Astrocyte (in vitro differentiated cells and primary cell): ENCODE measurements around the gene LIN7C. TPM values are rescaled to one million over a fixed set of nuclear protein-coding genes. Genes with fewer than 3 reads are reported as not detected.
A peak's percentile ranks its signal among the peaks of the same experiment; 100 is the strongest.
"Not testable (repeated sequence)": the region's sequence is repeated elsewhere in the genome, so short reads cannot be mapped to it uniquely, and the experiment has no call there.

Experiments used
- DNase-seq: peaks from one replicate; pipeline ENCODE4 v3.0.0-alpha.2; 2010; ENCODE audit warnings: low read depth
- FAIRE-seq: peaks from 2 replicates; lab custom pipeline; 2011; peaks lifted over from hg19 to GRCh38; lab: Jason Lieb, UNC
- H2AFZ ChIP-seq: 2 replicates; pipeline ENCODE4 v1.6.0; 2012; ENCODE audit warnings: low read depth, low read length, inconsistent platforms
- H3K27ac ChIP-seq: 2 replicates; pipeline ENCODE4 v1.5.1; 2011; ENCODE audit warnings: low read depth, low read length, inconsistent platforms
- H3K27me3 ChIP-seq: 2 replicates; pipeline ENCODE4 v1.6.0; 2011; ENCODE audit warnings: low read length, inconsistent platforms; ENCODE audit not compliant: insufficient read depth
- H3K36me3 ChIP-seq: 2 replicates; pipeline ENCODE4 v1.5.1; 2011; ENCODE audit warnings: low read length, inconsistent platforms; ENCODE audit not compliant: insufficient read depth
- H3K4me1 ChIP-seq: 2 replicates; pipeline ENCODE4 v1.5.1; 2011; ENCODE audit warnings: low read length, inconsistent platforms; ENCODE audit not compliant: insufficient read depth
- H3K4me2 ChIP-seq: 2 replicates; pipeline ENCODE4 v1.6.0; 2012; ENCODE audit warnings: low read length, inconsistent platforms
- H3K4me3 ChIP-seq: 2 replicates; pipeline ENCODE4 v1.5.1; 2011; ENCODE audit warnings: low read depth, mild to moderate bottlenecking, low read length, inconsistent platforms; ENCODE audit not compliant: insufficient read depth
- H3K79me2 ChIP-seq: 2 replicates; pipeline ENCODE4 v1.6.0; 2012; ENCODE audit warnings: mild to moderate bottlenecking, low read length, inconsistent platforms; ENCODE audit not compliant: insufficient read depth
- H3K9ac ChIP-seq: 2 replicates; pipeline ENCODE4 v1.6.0; 2012; ENCODE audit warnings: mild to moderate bottlenecking, low read length, inconsistent platforms
- H3K9me3 ChIP-seq: 2 replicates; pipeline ENCODE4 v1.5.1; 2012; ENCODE audit warnings: low read depth, mild to moderate bottlenecking, low read length, inconsistent platforms; ENCODE audit not compliant: insufficient read depth
- H4K20me1 ChIP-seq: 2 replicates; pipeline ENCODE4 v1.6.0; 2012; ENCODE audit warnings: low read length, inconsistent platforms; ENCODE audit not compliant: insufficient read depth
- H3K27ac Mint-ChIP-seq: one replicate; pipeline ENCODE4 v1.8.0; 2021; ENCODE audit warnings: mild to moderate bottlenecking, mixed read lengths; ENCODE audit not compliant: unreplicated experiment
- H3K27me3 Mint-ChIP-seq: one replicate; pipeline ENCODE4 v1.8.0; 2021; ENCODE audit warnings: low read depth, mixed read lengths; ENCODE audit not compliant: unreplicated experiment
- H3K36me3 Mint-ChIP-seq: one replicate; pipeline ENCODE4 v1.8.0; 2021; ENCODE audit warnings: low read depth, mixed read lengths; ENCODE audit not compliant: unreplicated experiment
- H3K4me1 Mint-ChIP-seq: one replicate; pipeline ENCODE4 v1.8.0; 2021; ENCODE audit warnings: low read depth, mixed read lengths; ENCODE audit not compliant: unreplicated experiment
- H3K4me3 Mint-ChIP-seq: one replicate; pipeline ENCODE4 v1.8.0; 2021; ENCODE audit warnings: mild to moderate bottlenecking, moderate library complexity, mixed read lengths; ENCODE audit not compliant: unreplicated experiment
- H3K9me3 Mint-ChIP-seq: one replicate; pipeline ENCODE4 v1.8.0; 2021; ENCODE audit warnings: mild to moderate bottlenecking, mixed read lengths; ENCODE audit not compliant: unreplicated experiment
- EZH2 ChIP-seq: IDR thresholded peaks from 2 replicates; pipeline ENCODE4 v1.6.1; 2012; ENCODE audit warnings: mild to moderate bottlenecking, low read length, inconsistent platforms; ENCODE audit not compliant: insufficient read depth
- total RNA-seq: library from RNA; stranded (reverse); gene quantifications from 2 replicates; pipeline ENCODE4 v1.2.1, GENCODE V29; 2021
- TF ChIP-seq, protein P1 (sequence below): IDR thresholded peaks from 2 replicates; pipeline ENCODE4 v1.5.1; 2011; ENCODE audit warnings: low read depth, mild to moderate bottlenecking, inconsistent platforms, low read length, moderate library complexity; ENCODE audit not compliant: insufficient read depth

The LIN7C gene
- total RNA-seq, 1 donor from 2014 or later: 38.7 TPM

- no peak overlapping the region for H2AFZ ChIP-seq
- H3K9me3 ChIP-seq: no peaks in the 10 kb centered on the region
- DNase-seq (no peak), FAIRE-seq (no peak)
- H3K79me2 ChIP-seq: peaks cover 91% of the 10 kb centered on the region
- TF ChIP-seq, protein P1, sequence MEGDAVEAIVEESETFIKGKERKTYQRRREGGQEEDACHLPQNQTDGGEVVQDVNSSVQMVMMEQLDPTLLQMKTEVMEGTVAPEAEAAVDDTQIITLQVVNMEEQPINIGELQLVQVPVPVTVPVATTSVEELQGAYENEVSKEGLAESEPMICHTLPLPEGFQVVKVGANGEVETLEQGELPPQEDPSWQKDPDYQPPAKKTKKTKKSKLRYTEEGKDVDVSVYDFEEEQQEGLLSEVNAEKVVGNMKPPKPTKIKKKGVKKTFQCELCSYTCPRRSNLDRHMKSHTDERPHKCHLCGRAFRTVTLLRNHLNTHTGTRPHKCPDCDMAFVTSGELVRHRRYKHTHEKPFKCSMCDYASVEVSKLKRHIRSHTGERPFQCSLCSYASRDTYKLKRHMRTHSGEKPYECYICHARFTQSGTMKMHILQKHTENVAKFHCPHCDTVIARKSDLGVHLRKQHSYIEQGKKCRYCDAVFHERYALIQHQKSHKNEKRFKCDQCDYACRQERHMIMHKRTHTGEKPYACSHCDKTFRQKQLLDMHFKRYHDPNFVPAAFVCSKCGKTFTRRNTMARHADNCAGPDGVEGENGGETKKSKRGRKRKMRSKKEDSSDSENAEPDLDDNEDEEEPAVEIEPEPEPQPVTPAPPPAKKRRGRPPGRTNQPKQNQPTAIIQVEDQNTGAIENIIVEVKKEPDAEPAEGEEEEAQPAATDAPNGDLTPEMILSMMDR: no peak
- TF ChIP-seq EZH2: no peak
- H3K9me3 Mint-ChIP-seq: no peaks in the 10 kb centered on the region
- H3K27me3 Mint-ChIP-seq: no peaks in the 10 kb centered on the region
- no peak overlapping the region for H3K27ac ChIP-seq
- no peak overlapping the region for H3K4me3 Mint-ChIP-seq
- no peaks in the 10 kb centered on the region for H3K27me3 ChIP-seq
- H3K4me1 Mint-ChIP-seq: peaks cover 31% of the 10 kb centered on the region
- no peak overlapping the region for H3K4me2 ChIP-seq
- H3K9ac ChIP-seq: no peak overlapping the region
- peaks cover 22% of the 10 kb centered on the region for H4K20me1 ChIP-seq
- no peaks in the 10 kb centered on the region for H3K36me3 ChIP-seq
- H3K4me1 ChIP-seq: peaks cover 16% of the 10 kb centered on the region
- H3K27ac Mint-ChIP-seq: no peak overlapping the region
- no peak overlapping the region for H3K4me3 ChIP-seq
- H3K36me3 Mint-ChIP-seq: peaks cover 2% of the 10 kb centered on the region
Observed at GRCh38 chr11:27453701-27454100, 52.9 kb downstream of the LIN7C start.

DNA sequence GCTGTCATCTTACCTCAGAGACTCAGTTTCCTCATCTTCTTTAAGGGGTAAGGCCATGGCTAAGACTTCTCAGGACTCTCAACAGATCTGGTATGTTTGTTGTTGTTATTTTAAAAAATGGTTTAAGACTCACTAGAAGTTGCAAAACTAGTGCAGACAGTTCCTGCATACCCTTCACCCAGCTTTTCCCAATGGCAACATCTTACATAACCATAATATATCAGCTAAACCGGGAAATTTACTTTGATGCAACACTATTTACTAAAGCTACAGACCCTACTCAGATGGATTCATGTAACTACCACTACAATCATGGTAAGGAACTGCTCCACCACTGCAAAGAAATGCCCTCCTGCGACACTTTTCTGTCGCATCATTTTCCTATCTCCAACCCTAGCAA, 54.4 kb downstream of the LIN7C start:
- H3K4me3 ChIP-seq: no peak overlapping the region
- no peak overlapping the region for H3K4me2 ChIP-seq
- Mint-ChIP-seq H3K27me3 (no peaks in the 10 kb centered on the region), H3K4me3 (no peak overlapping the region), H3K9me3 (no peaks in the 10 kb centered on the region), H3K27ac (no peak overlapping the region), H3K4me1 (peaks cover 27% of the 10 kb centered on the region), H3K36me3 (peaks cover 2% of the 10 kb centered on the region)
- peaks cover 26% of the 10 kb centered on the region for H3K4me1 ChIP-seq
- no peak overlapping the region for H3K27ac ChIP-seq
- peaks cover 89% of the 10 kb centered on the region for H3K79me2 ChIP-seq
- H3K9me3 ChIP-seq: no peaks in the 10 kb centered on the region
- H2AFZ ChIP-seq: no peak overlapping the region
- H4K20me1 ChIP-seq: peaks cover 22% of the 10 kb centered on the region
- TF ChIP-seq, protein P1: no peak
- TF ChIP-seq EZH2: no peak
- DNase-seq: no peak
- no peaks in the 10 kb centered on the region for H3K36me3 ChIP-seq
- no peak overlapping the region for H3K9ac ChIP-seq
- H3K27me3 ChIP-seq: no peaks in the 10 kb centered on the region
- FAIRE-seq: peak; percentile 5

GRCh38 chr11:27451244-27451965, 55.2 kb downstream of the LIN7C start:
- H3K4me1 ChIP-seq: peaks cover 21% of the 10 kb centered on the region
- H3K36me3 ChIP-seq: no peaks in the 10 kb centered on the region
- FAIRE-seq (peak; percentile 34), DNase-seq (peak; percentile 48)
- H3K27me3 ChIP-seq: no peaks in the 10 kb centered on the region
- H3K27ac Mint-ChIP-seq: no peak overlapping the region
- H3K4me3 ChIP-seq: no peak overlapping the region
- no peaks in the 10 kb centered on the region for H3K9me3 Mint-ChIP-seq
- H3K4me1 Mint-ChIP-seq: peaks cover 20% of the 10 kb centered on the region
- no peak overlapping the region for H3K4me3 Mint-ChIP-seq
- H4K20me1 ChIP-seq: peaks cover 22% of the 10 kb centered on the region
- H3K27me3 Mint-ChIP-seq: no peaks in the 10 kb centered on the region
- H3K4me2 ChIP-seq: no peak overlapping the region
- peaks cover 88% of the 10 kb centered on the region for H3K79me2 ChIP-seq
- no peak overlapping the region for H2AFZ ChIP-seq
- TF ChIP-seq, protein P1: no peak
- no peak for TF ChIP-seq EZH2
- H3K9ac ChIP-seq: no peak overlapping the region
- no peaks in the 10 kb centered on the region for H3K9me3 ChIP-seq
- no peak overlapping the region for H3K27ac ChIP-seq
- H3K36me3 Mint-ChIP-seq: peaks cover 2% of the 10 kb centered on the region

- not testable (repeated sequence) for H3K27ac Mint-ChIP-seq, H3K36me3 ChIP-seq, H3K9me3 ChIP-seq, H2AFZ ChIP-seq, H3K9me3 Mint-ChIP-seq, DNase-seq, H3K4me3 ChIP-seq, FAIRE-seq, H3K9ac ChIP-seq, H3K27me3 Mint-ChIP-seq, H3K36me3 Mint-ChIP-seq, H3K27me3 ChIP-seq, H3K4me3 Mint-ChIP-seq
- Histone ChIP-seq H4K20me1 (peaks cover 38% of the 10 kb centered on the region), H3K27ac (peak overlapping the region; percentile 59), H3K4me1 (peaks cover 14% of the 10 kb centered on the region), H3K4me2 (peak overlapping the region; percentile 30), H3K79me2 (peaks cover 83% of the 10 kb centered on the region)
- H3K4me1 Mint-ChIP-seq: peaks cover 20% of the 10 kb centered on the region
Observed at GRCh38 chr11:27448184-27448540, 58.4 kb downstream of the LIN7C start.
